Caco-2 (cell line): ENCODE data around the gene ADORA1. TPM values are rescaled to one million over a fixed set of nuclear protein-coding genes. Genes with fewer than 3 reads are reported as not detected.

ENCODE experiments used
- BruUV-seq: library from RNA; stranded (reverse); fragments of 400-500 nt; replicated peaks from 2 replicates; lab custom pipeline; 2021; lab: Mats Ljungman, UMichigan
- CTCF ChIA-PET: fragments of 300-600 bp; sonication (Branson Sonifier 250); formaldehyde crosslinking; loops from one replicate; lab custom pipeline; 2022; ENCODE audit warnings: antibody characterized with exemption; lab: Charles Lee
- POLR2A ChIA-PET: fragments of 300-600 bp; sonication (Branson Sonifier 250); formaldehyde crosslinking; loops from one replicate; lab custom pipeline; 2022; ENCODE audit warnings: antibody characterized with exemption; lab: Charles Lee
- DNase-seq, 2 experiments: peaks; one replicate each; pipeline versions ENCODE4 v3.0.0 to v3.0.0-alpha.2; 2020 to 2022
- H3K27me3 ChIP-seq: replicated peaks from 2 replicates; pipeline ENCODE4 v1.6.0; 2011; ENCODE audit warnings: low read length; ENCODE audit not compliant: control insufficient read depth, insufficient read depth
- H3K36me3 ChIP-seq: 2 replicates; pipeline ENCODE4 v1.5.1; 2011; ENCODE audit warnings: low read length; ENCODE audit not compliant: control insufficient read depth, insufficient read depth
- H3K4me1 ChIP-seq: fragments of 250-450 bp; sonication (Bioruptor Pico); 2 replicates; pipeline ENCODE4 v1.5.1; 2020; ENCODE audit warnings: mild to moderate bottlenecking
- H3K4me3 ChIP-seq: 2 replicates; pipeline ENCODE4 v1.5.1; 2011; ENCODE audit warnings: low read depth, mild to moderate bottlenecking, control low read depth, low read length
- H3K9me3 ChIP-seq: fragments of 250-450 bp; sonication (Bioruptor Pico); 2 replicates; pipeline ENCODE4 v1.5.1; 2020; ENCODE audit warnings: mild to moderate bottlenecking, moderate library complexity
- H3K27ac Mint-ChIP-seq: one replicate; pipeline ENCODE4 v1.8.0; 2022; ENCODE audit warnings: mixed read lengths; ENCODE audit not compliant: unreplicated experiment
- H3K27me3 Mint-ChIP-seq: one replicate; pipeline ENCODE4 v1.8.0; 2022; ENCODE audit warnings: mixed read lengths; ENCODE audit not compliant: insufficient read depth, unreplicated experiment
- H3K36me3 Mint-ChIP-seq: one replicate; pipeline ENCODE4 v1.8.0; 2022; ENCODE audit warnings: mild to moderate bottlenecking, mixed read lengths; ENCODE audit not compliant: insufficient read depth, unreplicated experiment
- H3K4me1 Mint-ChIP-seq: one replicate; pipeline ENCODE4 v1.8.0; 2022; ENCODE audit warnings: low read depth, mixed read lengths; ENCODE audit not compliant: unreplicated experiment
- H3K4me3 Mint-ChIP-seq: one replicate; pipeline ENCODE4 v1.8.0; 2022; ENCODE audit warnings: mild to moderate bottlenecking, moderate library complexity, mixed read lengths; ENCODE audit not compliant: unreplicated experiment
- H3K9me3 Mint-ChIP-seq: one replicate; pipeline ENCODE4 v1.8.0; 2022; ENCODE audit warnings: mixed read lengths; ENCODE audit not compliant: unreplicated experiment
- CTCF ChIP-seq, 2 experiments: fragments of 200-600 bp in 1 of 2; IDR thresholded peaks; 1 replicate in 1 of 2; 2 replicates in 1 of 2; pipeline versions ENCODE4 v1.5.1 to v1.8.0; 2011 to 2022; ENCODE audit warnings: antibody characterized with exemption in 1 of 2, control low read depth in 1 of 2, inconsistent platforms in 1 of 2, low read depth in 1 of 2, low read length in 1 of 2, mild to moderate bottlenecking in 1 of 2, moderate library complexity in 1 of 2; ENCODE audit not compliant: insufficient read depth in 1 of 2, severe bottlenecking in 1 of 2, unreplicated experiment in 1 of 2
- intact Hi-C: fragments of 100-400 bp; cut with micrococcal nuclease; formaldehyde crosslinking; loops from one replicate; pipeline ENCODE4 v1.10.0; 2022; ENCODE audit not compliant: unreplicated experiment
- total RNA-seq: library from RNA; stranded (reverse); gene quantifications from 2 replicates; pipeline ENCODE4 v1.2.3, GENCODE V29; 2022

ADORA1 gene
- total RNA-seq, 1 experiment from 2014 or later: 46.0 TPM

DNA sequence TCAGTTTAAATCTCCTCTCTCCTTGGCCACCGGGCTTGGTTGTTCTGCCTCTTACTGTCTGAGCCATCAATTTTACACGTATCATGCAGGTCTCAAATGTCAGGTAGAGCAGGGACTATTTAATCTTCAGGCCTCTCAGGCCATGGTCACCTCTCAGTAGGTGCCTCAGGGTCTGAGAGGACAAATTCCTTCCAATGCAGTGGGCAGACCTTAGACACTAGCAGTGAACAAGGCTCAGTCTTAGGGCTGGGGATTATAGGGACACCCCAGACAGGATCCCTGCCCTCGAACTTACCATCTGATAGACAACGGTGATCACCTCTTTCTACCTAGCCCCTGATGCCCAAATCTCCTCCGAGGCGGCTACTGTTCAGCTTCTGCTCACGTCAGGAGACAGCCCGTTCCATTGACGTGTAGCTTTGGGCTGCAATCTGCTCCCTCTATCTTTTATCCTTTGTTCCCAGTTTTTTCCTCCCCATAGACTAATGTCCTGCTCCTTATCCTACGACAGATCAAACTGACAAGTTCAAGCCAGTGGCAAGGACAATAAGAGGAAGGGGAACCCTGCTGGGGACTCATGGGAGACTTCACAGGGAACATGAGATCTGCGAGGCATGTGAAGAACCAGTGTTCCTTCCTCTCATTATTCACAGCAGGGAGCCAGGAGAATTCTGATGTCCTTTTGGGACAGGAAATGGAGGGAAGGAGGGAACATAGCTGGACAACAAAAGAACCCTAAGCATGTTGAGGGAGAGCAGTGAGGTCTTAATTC is 40.3 kb upstream of the ADORA1 start:
- no peak overlapping the region for H3K27ac Mint-ChIP-seq
- peaks cover 3% of the 10 kb centered on the region for H3K27me3 Mint-ChIP-seq
- H3K9me3 Mint-ChIP-seq: no peaks in the 10 kb centered on the region
- ChIA-PET POLR2A (no interaction called here), CTCF (no interaction called here)
- no TSS peak for BruUV-seq
- no peak for DNase-seq
- no peaks in the 10 kb centered on the region for H3K27me3 ChIP-seq
- no peaks in the 10 kb centered on the region for H3K36me3 Mint-ChIP-seq
- no peaks in the 10 kb centered on the region for H3K36me3 ChIP-seq
- no peak for TF ChIP-seq CTCF (IDR thresholded peaks at IDR 0.05; ENCODE audit: insufficient read depth in 1 of 2, low read depth in 1 of 2, low read length in 1 of 2, severe bottlenecking in 1 of 2, unreplicated experiment in 1 of 2)
- H3K4me3 ChIP-seq: no peak overlapping the region
- H3K4me1 Mint-ChIP-seq: no peaks in the 10 kb centered on the region
- no peaks in the 10 kb centered on the region for H3K9me3 ChIP-seq
- H3K4me3 Mint-ChIP-seq: no peak overlapping the region
- intact Hi-C loops: no loop called here
- no peaks in the 10 kb centered on the region for H3K4me1 ChIP-seq

GRCh38 chr1:203088441-203088840 is 39.1 kb upstream of the ADORA1 start:
- POLR2A ChIA-PET: no interaction called here
- CTCF ChIA-PET: no interaction called here
- Mint-ChIP-seq H3K4me3 (no peak overlapping the region), H3K27ac (no peak overlapping the region), H3K9me3 (no peaks in the 10 kb centered on the region), H3K4me1 (no peaks in the 10 kb centered on the region), H3K27me3 (peaks cover 3% of the 10 kb centered on the region), H3K36me3 (no peaks in the 10 kb centered on the region)
- Histone ChIP-seq H3K9me3 (no peaks in the 10 kb centered on the region), H3K36me3 (no peaks in the 10 kb centered on the region), H3K27me3 (no peaks in the 10 kb centered on the region), H3K4me1 (no peaks in the 10 kb centered on the region), H3K4me3 (no peak overlapping the region)
- TF ChIP-seq CTCF (IDR thresholded peaks at IDR 0.05; ENCODE audit: insufficient read depth in 1 of 2, low read depth in 1 of 2, low read length in 1 of 2, severe bottlenecking in 1 of 2, unreplicated experiment in 1 of 2): no peak
- BruUV-seq: no TSS peak
- intact Hi-C loops: no loop called here
- DNase-seq: no peak

GRCh38 chr1:203089001-203089650 is 38.4 kb upstream of the ADORA1 start:
- intact Hi-C loops: no loop called here
- BruUV-seq: no TSS peak
- no peak for DNase-seq

More at GRCh38 chr1:203089001-203089650, 38.4 kb upstream of the ADORA1 start:
- POLR2A ChIA-PET: no interaction called here
- no peak for TF ChIP-seq CTCF (IDR thresholded peaks at IDR 0.05; ENCODE audit: insufficient read depth in 1 of 2, low read depth in 1 of 2, low read length in 1 of 2, severe bottlenecking in 1 of 2, unreplicated experiment in 1 of 2)
- H3K27ac Mint-ChIP-seq: no peak overlapping the region
- H3K27me3 Mint-ChIP-seq: peaks cover 3% of the 10 kb centered on the region
- Histone ChIP-seq H3K27me3 (no peaks in the 10 kb centered on the region), H3K36me3 (no peaks in the 10 kb centered on the region), H3K4me1 (no peaks in the 10 kb centered on the region), H3K9me3 (no peaks in the 10 kb centered on the region), H3K4me3 (no peak overlapping the region)
- CTCF ChIA-PET: no interaction called here
- no peak overlapping the region for H3K4me3 Mint-ChIP-seq
- no peaks in the 10 kb centered on the region for H3K4me1 Mint-ChIP-seq
- H3K36me3 Mint-ChIP-seq: no peaks in the 10 kb centered on the region
- H3K9me3 Mint-ChIP-seq: peaks cover 1% of the 10 kb centered on the region
